K562 (cell line): ENCODE results near the gene IDUA. TPM values are rescaled to one million over a fixed set of nuclear protein-coding genes. Genes with fewer than 3 reads are reported as not detected.

Experiments
- ATAC-seq: fragments of 200-7000 bp; cut with Tn5 transposase; 3 replicates; pipeline ENCODE4 v1.9.1; 2020; ENCODE audit warnings: moderate library complexity
- BruUV-seq: library from RNA; stranded (reverse); fragments of 400-500 nt; replicated peaks from 2 replicates; lab custom pipeline; 2021; lab: Mats Ljungman, UMichigan
- CTCF ChIA-PET: fragments of 300-600 bp; formaldehyde crosslinking; extraction: SDS; loops from one replicate; lab custom pipeline; 2021; ENCODE audit warnings: low intra/inter-chr PET ratio; lab: Yijun Ruan, JAX
- POLR2A ChIA-PET: fragments of 300-600, 350-650 bp; sonication (Branson Sonifier 250); formaldehyde crosslinking; extraction: SDS; loops from one replicate; lab custom pipeline; 2021; ENCODE audit warnings: antibody characterized with exemption, inconsistent platforms; lab: Yijun Ruan, JAX
- DNase-seq, 4 experiments: peaks; one replicate each; pipeline versions ENCODE4 v3.0.0 to v3.0.0-alpha.2; 2011 to 2018; ENCODE audit warnings: low spot score in 3 of 4, mixed read lengths in 3 of 4; ENCODE audit errors: extremely low read depth in 1 of 4
- FAIRE-seq: peaks from 2 replicates; lab custom pipeline; 2011; peaks lifted over from hg19 to GRCh38; lab: Jason Lieb, UNC
- H2AFZ ChIP-seq: 2 replicates; pipeline ENCODE4 v1.6.0; 2011; ENCODE audit warnings: low read depth, low read length, control low read depth, inconsistent platforms
- H3K27ac ChIP-seq: fragments of 200-600 bp; 3 replicates; pipeline ENCODE4 v1.8.0; 2011; ENCODE audit warnings: low read depth, mild to moderate bottlenecking, control low read depth, inconsistent platforms, low read length, moderate library complexity, mixed read lengths; ENCODE audit errors: extremely low read depth
- H3K27me3 ChIP-seq, 2 experiments: fragments of 300-600 bp in 1 of 2; 2 replicates in 1 of 2; 3 replicates in 1 of 2; pipeline versions ENCODE4 v1.6.0 to v1.8.0; 2011; ENCODE audit warnings: inconsistent platforms in 2 of 2, low read length in 2 of 2, mild to moderate bottlenecking in 1 of 2, mixed read lengths in 1 of 2, moderate library complexity in 1 of 2; ENCODE audit not compliant: control insufficient read depth in 2 of 2, insufficient read depth in 2 of 2
- H3K36me3 ChIP-seq: fragments of 300-600 bp; 3 replicates; pipeline ENCODE4 v1.8.0; 2011; ENCODE audit warnings: mild to moderate bottlenecking, low read length, inconsistent platforms; ENCODE audit not compliant: control insufficient read depth, insufficient read depth
- H3K4me1 ChIP-seq, 2 experiments: fragments of 200-600 bp in 1 of 2; replicated peaks in 1 of 2; 2 replicates in 1 of 2; 3 replicates in 1 of 2; pipeline versions ENCODE4 v1.5.1 to v1.8.0; 2011; ENCODE audit warnings: inconsistent platforms in 2 of 2, low read length in 2 of 2, mild to moderate bottlenecking in 1 of 2, mixed read lengths in 1 of 2, moderate library complexity in 1 of 2; ENCODE audit not compliant: control insufficient read depth in 2 of 2, insufficient read depth in 2 of 2
- H3K4me2 ChIP-seq: 2 replicates; pipeline ENCODE4 v1.6.1; 2011; ENCODE audit warnings: low read length, control low read depth, inconsistent platforms, mixed read lengths; ENCODE audit not compliant: insufficient read depth
- H3K4me3 ChIP-seq: fragments of 200-600 bp; sonication (generic), shearing (Covaris generic); 2 replicates; pipeline ENCODE4 v1.5.1; 2016; ENCODE audit warnings: control low read depth, inconsistent platforms
- H3K79me2 ChIP-seq: fragments of 200-600 bp; 3 replicates; pipeline ENCODE4 v1.8.0; 2011; ENCODE audit warnings: low read length, inconsistent platforms; ENCODE audit not compliant: control insufficient read depth, insufficient read depth
- H3K9ac ChIP-seq, 2 experiments: 2 replicates each; pipeline versions ENCODE4 v1.6.0 to v1.6.1; 2011; ENCODE audit warnings: low read depth in 2 of 2, low read length in 2 of 2, control low read depth in 1 of 2, inconsistent platforms in 1 of 2, mild to moderate bottlenecking in 1 of 2, mixed read lengths in 1 of 2; ENCODE audit not compliant: insufficient read depth in 1 of 2
- H3K9me1 ChIP-seq: one replicate; pipeline ENCODE4 v1.6.0; 2011; ENCODE audit warnings: inconsistent platforms, mild to moderate bottlenecking, low read length, moderate library complexity; ENCODE audit not compliant: control insufficient read depth, insufficient read depth
- H3K9me3 ChIP-seq: replicated peaks from 2 replicates; pipeline ENCODE4 v1.5.1; 2011; ENCODE audit warnings: low read depth, low read length, inconsistent platforms; ENCODE audit not compliant: control insufficient read depth, insufficient read depth
- H4K20me1 ChIP-seq: replicated peaks from 2 replicates; pipeline ENCODE4 v1.6.1; 2011; ENCODE audit warnings: low read length, inconsistent platforms, mixed read lengths; ENCODE audit not compliant: control insufficient read depth, insufficient read depth
- ESRRA ChIP-seq: fragments of 450-650 bp; IDR thresholded peaks from 2 replicates; pipeline ENCODE4 v1.6.1; 2014; ENCODE audit warnings: low read depth, mild to moderate bottlenecking, moderate library complexity, borderline replicate concordance
- POLR2G ChIP-seq: fragments of 200-400 bp; formaldehyde crosslinking; IDR thresholded peaks from 2 replicates; pipeline ENCODE4 v1.6.1; 2017; ENCODE audit warnings: low read depth, mild to moderate bottlenecking, antibody characterized with exemption, low read length, moderate library complexity
- WGBS: fragments of 100-300 bp; shearing (Covaris generic); methylation state at CpG from one replicate; pipeline ENCODE4 v1.1.6; 2016; ENCODE audit warnings: low coverage, mixed read lengths; ENCODE audit not compliant: insufficient coverage; ENCODE audit errors: missing lambda C conversion rate; 5-methylcytosine and 5-hydroxymethylcytosine counted together
- in situ Hi-C: fragments of 300-500 bp; cut with MboI; formaldehyde crosslinking; loops from 4 replicates; pipeline ENCODE4 v1.15.0; 2018; ENCODE audit warnings: inconsistent platforms, mixed read lengths
- intact Hi-C: fragments of 100-400 bp; cut with micrococcal nuclease; formaldehyde crosslinking; loops from 2 replicates; pipeline ENCODE4 v1.14.2; 2022
- polyA plus RNA-seq, 8 experiments: library from polyadenylated mRNA; depleted of rRNA in 4 of 8; stranded (reverse) in 5 of 8; unstranded in 3 of 8; fragments of >200 nt; fragmentation: Nextera tagmentation in 2 of 8; fragmentation: Illumina TruSeq in 1 of 8; extraction: Ambion mirVana in 2 of 8; extraction: Trizol in 1 of 8; gene quantifications; 2 replicates each; pipeline versions ENCODE4 v1.2.1 to v1.2.3, GENCODE V29; 2011 to 2014; ENCODE audit warnings: inconsistent platforms in 1 of 8, missing spikeins in 1 of 8
- total RNA-seq, 7 experiments: library from RNA; depleted of rRNA in 6 of 7; stranded (reverse); fragments of >200 nt in 6 of 7; fragmentation: Illumina TruSeq in 2 of 7; extraction: Trizol in 2 of 7; gene quantifications; 2 replicates each; pipeline versions ENCODE4 v1.2.1 to v1.2.3, GENCODE V29; 2011 to 2021; ENCODE audit warnings: low replicate concordance in 1 of 7
- TF ChIP-seq, protein P1 (sequence below): fragments of 450-650 bp; IDR thresholded peaks from 2 replicates; pipeline ENCODE4 v1.6.1; 2017; ENCODE audit warnings: mild to moderate bottlenecking, moderate library complexity

The IDUA gene
- total and polyA plus RNA-seq, 9 of the 15 experiments (the other 6 are each of a cell fraction or from before 2014, with no cell fraction given) = 0.04 to 16.1 (median 1.2) TPM

DNA sequence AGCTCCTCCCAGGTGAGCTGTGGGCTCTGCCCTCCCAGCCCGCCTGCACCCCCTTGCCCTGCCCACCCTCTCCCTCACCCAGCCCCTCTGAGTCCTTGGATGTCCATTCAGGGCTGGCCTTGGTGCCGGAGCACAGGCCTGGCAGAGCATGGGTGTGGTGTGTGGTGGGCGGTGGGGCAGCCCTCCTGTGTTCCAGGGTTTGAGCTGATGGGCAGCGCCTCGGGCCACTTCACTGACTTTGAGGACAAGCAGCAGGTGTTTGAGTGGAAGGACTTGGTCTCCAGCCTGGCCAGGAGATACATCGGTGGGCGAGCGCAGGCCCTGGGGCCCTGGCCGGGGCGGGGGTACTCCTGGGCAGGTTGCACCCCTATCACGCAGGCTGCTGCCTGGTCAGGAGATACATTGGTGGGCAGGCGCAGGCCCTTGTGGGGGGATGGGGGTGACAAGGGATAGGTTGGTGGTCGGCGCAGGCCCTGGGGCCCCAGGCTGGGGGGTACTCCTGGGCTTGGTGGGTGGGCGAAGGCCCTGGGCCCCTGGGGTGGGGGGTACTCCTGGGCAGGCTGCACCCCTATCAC is 13.9 kb downstream of the IDUA start:
- Histone ChIP-seq H3K9me3 (no peaks in the 10 kb centered on the region), H3K9me1 (no peaks in the 10 kb centered on the region), H2AFZ (no peak overlapping the region)
- no peak for FAIRE-seq
- CTCF ChIA-PET = no interaction called here
- ATAC-seq = no peak
- BruUV-seq = no TSS peak
- in situ Hi-C loops = no loop called here
- TF ChIP-seq, protein P1, sequence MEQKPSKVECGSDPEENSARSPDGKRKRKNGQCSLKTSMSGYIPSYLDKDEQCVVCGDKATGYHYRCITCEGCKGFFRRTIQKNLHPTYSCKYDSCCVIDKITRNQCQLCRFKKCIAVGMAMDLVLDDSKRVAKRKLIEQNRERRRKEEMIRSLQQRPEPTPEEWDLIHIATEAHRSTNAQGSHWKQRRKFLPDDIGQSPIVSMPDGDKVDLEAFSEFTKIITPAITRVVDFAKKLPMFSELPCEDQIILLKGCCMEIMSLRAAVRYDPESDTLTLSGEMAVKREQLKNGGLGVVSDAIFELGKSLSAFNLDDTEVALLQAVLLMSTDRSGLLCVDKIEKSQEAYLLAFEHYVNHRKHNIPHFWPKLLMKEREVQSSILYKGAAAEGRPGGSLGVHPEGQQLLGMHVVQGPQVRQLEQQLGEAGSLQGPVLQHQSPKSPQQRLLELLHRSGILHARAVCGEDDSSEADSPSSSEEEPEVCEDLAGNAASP = no peak
- TF ChIP-seq, all 486 proteins: peak for 0
- peaks cover 7% of the 10 kb centered on the region; the same call in 1 of the 3 replicates for H3K79me2 ChIP-seq
- no peak overlapping the region for H3K27ac ChIP-seq
- H3K9ac ChIP-seq = no peak overlapping the region; a peak in 1 of 4 replicates
- no peak overlapping the region for H3K4me2 ChIP-seq
- POLR2A ChIA-PET = interaction anchor here (0.7 kb wide), 1 partner anchor 13 kb away, joined by 3 read pairs; no protein-coding TSS in a partner anchor
- no peak overlapping the region for H3K4me3 ChIP-seq
- intact Hi-C loops = no loop called here
- H4K20me1 ChIP-seq = no peaks in the 10 kb centered on the region
- no peaks in the 10 kb centered on the region for H3K27me3 ChIP-seq
- 92% methylated on average over 14 of the region's 15 CpGs for WGBS
- peaks cover 13 to 58% of the 10 kb centered on the region in 2 experiments for H3K4me1 ChIP-seq
- no peak for DNase-seq
- no peaks in the 10 kb centered on the region for H3K36me3 ChIP-seq

DNA sequence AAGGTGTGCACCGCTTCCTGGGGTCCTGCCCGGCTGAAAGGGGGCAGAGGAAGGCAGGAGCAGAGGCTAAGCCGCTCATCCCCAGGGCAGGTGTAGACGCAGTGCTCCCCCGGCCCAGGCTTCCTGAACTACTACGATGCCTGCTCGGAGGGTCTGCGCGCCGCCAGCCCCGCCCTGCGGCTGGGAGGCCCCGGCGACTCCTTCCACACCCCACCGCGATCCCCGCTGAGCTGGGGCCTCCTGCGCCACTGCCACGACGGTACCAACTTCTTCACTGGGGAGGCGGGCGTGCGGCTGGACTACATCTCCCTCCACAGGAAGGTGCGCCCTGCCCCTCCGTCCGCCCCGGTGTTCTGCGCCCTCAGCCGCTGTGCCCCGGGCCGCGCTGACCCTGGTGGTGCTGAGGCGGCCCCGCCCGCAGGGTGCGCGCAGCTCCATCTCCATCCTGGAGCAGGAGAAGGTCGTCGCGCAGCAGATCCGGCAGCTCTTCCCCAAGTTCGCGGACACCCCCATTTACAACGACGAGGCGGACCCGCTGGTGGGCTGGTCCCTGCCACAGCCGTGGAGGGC is 14.8 kb downstream of the IDUA start:
- in situ Hi-C loops (no loop called here), intact Hi-C loops (no loop called here)
- H3K79me2 ChIP-seq = peaks cover 1% of the 10 kb centered on the region; the same call in 1 of the 3 replicates
- no peaks in the 10 kb centered on the region for H3K27me3 ChIP-seq
- TF ChIP-seq ESRRA (no peak), POLR2G (0 out of 2 replicates have a peak, but pooled peaks have one; percentile 37)
- H3K36me3 ChIP-seq = no peaks in the 10 kb centered on the region
- H3K9me1 ChIP-seq = no peaks in the 10 kb centered on the region
- WGBS = 97% methylated on average over 20 of the region's 48 CpGs
- no peak overlapping the region for H3K4me2 ChIP-seq
- no peaks in the 10 kb centered on the region for H4K20me1 ChIP-seq
- H2AFZ ChIP-seq = no peak overlapping the region
- ChIA-PET POLR2A (no interaction called here), CTCF (no interaction called here)
- H3K9me3 ChIP-seq = no peaks in the 10 kb centered on the region
- BruUV-seq = no TSS peak
- peaks cover 4 to 51% of the 10 kb centered on the region in 2 experiments for H3K4me1 ChIP-seq
- no peak overlapping the region for H3K27ac ChIP-seq
- no peak overlapping the region for H3K9ac ChIP-seq
- FAIRE-seq (no peak), ATAC-seq (no peak), DNase-seq (no peak)
- H3K4me3 ChIP-seq = no peak overlapping the region
